HCT116 (cell line): ENCODE results near the gene OR52K2.

Experiments used
- CEBPB ChIP-seq: IDR thresholded peaks from 2 replicates; pipeline ENCODE4 v1.6.1; 2012; ENCODE audit warnings: low read depth
- CTCF ChIP-seq, 3 experiments: fragments of 200-600 bp in 1 of 3; sonication (generic) in 1 of 3; IDR thresholded peaks in 2 of 3; conservative IDR thresholded peaks in 1 of 3; 2 replicates each; pipeline ENCODE4 v1.5.1; 2012 to 2017; ENCODE audit warnings: low read depth in 2 of 3, low read length in 2 of 3, antibody characterized with exemption in 1 of 3, borderline replicate concordance in 1 of 3, control low read depth in 1 of 3, mild to moderate bottlenecking in 1 of 3, mixed read lengths in 1 of 3, mixed run types in 1 of 3, moderate library complexity in 1 of 3; ENCODE audit not compliant: insufficient read depth in 1 of 3
- ELF1 ChIP-seq: IDR thresholded peaks from 2 replicates; pipeline ENCODE4 v1.6.1; 2012; ENCODE audit warnings: low read depth, borderline replicate concordance
- FOSL1 ChIP-seq: IDR thresholded peaks from 2 replicates; pipeline ENCODE4 v1.6.1; 2012; ENCODE audit warnings: low read depth
- JUND ChIP-seq: IDR thresholded peaks from 2 replicates; pipeline ENCODE4 v1.6.1; 2012
- POLR2A ChIP-seq: IDR thresholded peaks from 2 replicates; pipeline ENCODE4 v1.7.0; 2011; ENCODE audit warnings: borderline replicate concordance; ENCODE audit not compliant: insufficient read depth, insufficient read length; ENCODE audit errors: extremely low read depth
- SIN3A ChIP-seq: IDR thresholded peaks from 2 replicates; pipeline ENCODE4 v1.6.1; 2012; ENCODE audit warnings: low read depth
- YY1 ChIP-seq: IDR thresholded peaks from 2 replicates; pipeline ENCODE4 v1.6.1; 2011; ENCODE audit warnings: low read length, low read depth, moderate library complexity, mild to moderate bottlenecking; ENCODE audit not compliant: insufficient replicate concordance; ENCODE audit errors: extremely low read depth
- ZFX ChIP-seq: fragments of 450-650 bp; IDR thresholded peaks from 2 replicates; pipeline ENCODE4 v1.6.1; 2017
- TF ChIP-seq, protein P1 (sequence below): IDR thresholded peaks from 2 replicates; pipeline ENCODE4 v1.6.1; 2012; ENCODE audit warnings: low read depth

DNA sequence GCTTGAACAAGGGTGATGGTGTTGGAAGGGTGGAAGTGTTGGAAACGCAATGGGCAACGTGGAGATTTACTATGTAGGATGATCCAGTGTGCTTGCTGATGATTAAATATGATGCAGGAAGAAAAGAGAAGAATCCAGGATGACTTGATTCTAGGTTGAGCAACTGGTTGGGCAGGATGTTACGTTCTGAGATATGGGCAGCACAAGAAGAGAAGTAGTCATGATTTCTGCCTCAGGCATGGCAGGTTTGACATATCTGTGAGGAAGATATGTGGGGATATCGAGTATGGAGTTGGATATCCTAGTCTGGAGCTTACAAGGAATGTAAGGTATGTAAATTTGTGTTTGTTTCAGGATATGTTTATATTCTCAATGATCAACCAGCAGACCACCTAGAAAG is 35.2 kb downstream of the OR52K2 start:
- TF ChIP-seq POLR2A (no peak), CTCF (IDR thresholded peaks at IDR 0.05 in 2 of 3, conservative IDR thresholded peaks at IDR 0.05 in 1 of 3; ENCODE audit: borderline replicate concordance in 1 of 3, insufficient read depth in 1 of 3, low read depth in 2 of 3, low read length in 2 of 3) (no peak), ELF1 (no peak), ZFX (no peak), SIN3A (no peak), CEBPB (no peak), JUND (no peak), YY1 (no peak), FOSL1 (no peak)
- TF ChIP-seq, protein P1, sequence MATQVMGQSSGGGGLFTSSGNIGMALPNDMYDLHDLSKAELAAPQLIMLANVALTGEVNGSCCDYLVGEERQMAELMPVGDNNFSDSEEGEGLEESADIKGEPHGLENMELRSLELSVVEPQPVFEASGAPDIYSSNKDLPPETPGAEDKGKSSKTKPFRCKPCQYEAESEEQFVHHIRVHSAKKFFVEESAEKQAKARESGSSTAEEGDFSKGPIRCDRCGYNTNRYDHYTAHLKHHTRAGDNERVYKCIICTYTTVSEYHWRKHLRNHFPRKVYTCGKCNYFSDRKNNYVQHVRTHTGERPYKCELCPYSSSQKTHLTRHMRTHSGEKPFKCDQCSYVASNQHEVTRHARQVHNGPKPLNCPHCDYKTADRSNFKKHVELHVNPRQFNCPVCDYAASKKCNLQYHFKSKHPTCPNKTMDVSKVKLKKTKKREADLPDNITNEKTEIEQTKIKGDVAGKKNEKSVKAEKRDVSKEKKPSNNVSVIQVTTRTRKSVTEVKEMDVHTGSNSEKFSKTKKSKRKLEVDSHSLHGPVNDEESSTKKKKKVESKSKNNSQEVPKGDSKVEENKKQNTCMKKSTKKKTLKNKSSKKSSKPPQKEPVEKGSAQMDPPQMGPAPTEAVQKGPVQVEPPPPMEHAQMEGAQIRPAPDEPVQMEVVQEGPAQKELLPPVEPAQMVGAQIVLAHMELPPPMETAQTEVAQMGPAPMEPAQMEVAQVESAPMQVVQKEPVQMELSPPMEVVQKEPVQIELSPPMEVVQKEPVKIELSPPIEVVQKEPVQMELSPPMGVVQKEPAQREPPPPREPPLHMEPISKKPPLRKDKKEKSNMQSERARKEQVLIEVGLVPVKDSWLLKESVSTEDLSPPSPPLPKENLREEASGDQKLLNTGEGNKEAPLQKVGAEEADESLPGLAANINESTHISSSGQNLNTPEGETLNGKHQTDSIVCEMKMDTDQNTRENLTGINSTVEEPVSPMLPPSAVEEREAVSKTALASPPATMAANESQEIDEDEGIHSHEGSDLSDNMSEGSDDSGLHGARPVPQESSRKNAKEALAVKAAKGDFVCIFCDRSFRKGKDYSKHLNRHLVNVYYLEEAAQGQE: no peak
